Panc1 (cell line): ENCODE measurements around the gene MYH7B.

ENCODE experiments used
- CTCF ChIP-seq: fragments of 450-650 bp; IDR thresholded peaks from 2 replicates; pipeline ENCODE4 v1.5.1; 2017; ENCODE audit warnings: mild to moderate bottlenecking
- POLR2AphosphoS5 ChIP-seq: IDR thresholded peaks from 2 replicates; pipeline ENCODE4 v1.6.1; 2012; ENCODE audit warnings: mild to moderate bottlenecking, low read depth, low read length, moderate library complexity
- SIN3A ChIP-seq: IDR thresholded peaks from 2 replicates; pipeline ENCODE4 v1.6.1; 2012; ENCODE audit warnings: low read depth, mild to moderate bottlenecking, low read length, moderate library complexity, borderline replicate concordance; ENCODE audit not compliant: insufficient read depth
- TCF7L2 ChIP-seq: IDR thresholded peaks from 2 replicates; pipeline ENCODE4 v1.6.1; 2011; ENCODE audit warnings: mild to moderate bottlenecking, low read depth, low read length, inconsistent platforms
- TF ChIP-seq, protein P1 (sequence below), 2 experiments: IDR thresholded peaks; 2 replicates each; pipeline ENCODE4 v1.6.1; 2011 to 2012; ENCODE audit warnings: low read depth in 2 of 2, control low read depth in 1 of 2, low read length in 1 of 2, mild to moderate bottlenecking in 1 of 2, moderate library complexity in 1 of 2; ENCODE audit not compliant: insufficient read depth in 1 of 2

DNA sequence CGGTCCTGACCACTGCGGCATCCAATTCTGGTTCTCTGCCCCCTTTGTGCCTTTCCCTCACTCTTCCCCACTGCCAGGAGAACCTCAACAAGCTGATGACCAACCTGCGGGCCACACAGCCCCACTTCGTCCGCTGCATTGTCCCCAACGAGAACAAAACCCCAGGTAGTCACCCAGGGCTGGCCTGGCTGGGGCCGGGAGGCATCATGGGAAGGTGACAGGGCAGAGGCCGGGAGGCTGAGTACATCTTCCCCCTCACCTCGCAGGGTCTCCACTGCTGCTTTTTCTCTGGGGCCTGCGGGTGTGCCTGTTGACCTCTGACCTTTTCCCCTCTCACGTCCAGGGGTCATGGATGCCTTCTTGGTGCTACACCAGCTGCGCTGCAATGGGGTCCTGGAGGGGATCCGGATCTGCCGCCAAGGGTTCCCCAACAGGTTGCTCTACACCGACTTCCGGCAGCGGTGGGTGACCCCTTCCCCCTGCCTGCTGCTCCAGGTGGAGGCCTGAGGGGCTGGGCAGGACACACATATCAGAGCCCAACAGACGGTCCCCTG is 35.1 kb downstream of the MYH7B start:
- no peak for TF ChIP-seq CTCF
- TF ChIP-seq POLR2AphosphoS5, result no peak
- no peak for TF ChIP-seq TCF7L2
- TF ChIP-seq, protein P1, sequence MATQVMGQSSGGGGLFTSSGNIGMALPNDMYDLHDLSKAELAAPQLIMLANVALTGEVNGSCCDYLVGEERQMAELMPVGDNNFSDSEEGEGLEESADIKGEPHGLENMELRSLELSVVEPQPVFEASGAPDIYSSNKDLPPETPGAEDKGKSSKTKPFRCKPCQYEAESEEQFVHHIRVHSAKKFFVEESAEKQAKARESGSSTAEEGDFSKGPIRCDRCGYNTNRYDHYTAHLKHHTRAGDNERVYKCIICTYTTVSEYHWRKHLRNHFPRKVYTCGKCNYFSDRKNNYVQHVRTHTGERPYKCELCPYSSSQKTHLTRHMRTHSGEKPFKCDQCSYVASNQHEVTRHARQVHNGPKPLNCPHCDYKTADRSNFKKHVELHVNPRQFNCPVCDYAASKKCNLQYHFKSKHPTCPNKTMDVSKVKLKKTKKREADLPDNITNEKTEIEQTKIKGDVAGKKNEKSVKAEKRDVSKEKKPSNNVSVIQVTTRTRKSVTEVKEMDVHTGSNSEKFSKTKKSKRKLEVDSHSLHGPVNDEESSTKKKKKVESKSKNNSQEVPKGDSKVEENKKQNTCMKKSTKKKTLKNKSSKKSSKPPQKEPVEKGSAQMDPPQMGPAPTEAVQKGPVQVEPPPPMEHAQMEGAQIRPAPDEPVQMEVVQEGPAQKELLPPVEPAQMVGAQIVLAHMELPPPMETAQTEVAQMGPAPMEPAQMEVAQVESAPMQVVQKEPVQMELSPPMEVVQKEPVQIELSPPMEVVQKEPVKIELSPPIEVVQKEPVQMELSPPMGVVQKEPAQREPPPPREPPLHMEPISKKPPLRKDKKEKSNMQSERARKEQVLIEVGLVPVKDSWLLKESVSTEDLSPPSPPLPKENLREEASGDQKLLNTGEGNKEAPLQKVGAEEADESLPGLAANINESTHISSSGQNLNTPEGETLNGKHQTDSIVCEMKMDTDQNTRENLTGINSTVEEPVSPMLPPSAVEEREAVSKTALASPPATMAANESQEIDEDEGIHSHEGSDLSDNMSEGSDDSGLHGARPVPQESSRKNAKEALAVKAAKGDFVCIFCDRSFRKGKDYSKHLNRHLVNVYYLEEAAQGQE (IDR thresholded peaks at IDR 0.05; ENCODE audit: insufficient read depth in 1 of 2, low read depth in 2 of 2, low read length in 1 of 2), result no peak
- no peak for TF ChIP-seq SIN3A
